ENCODE data around the gene MRPS15.

DNA sequence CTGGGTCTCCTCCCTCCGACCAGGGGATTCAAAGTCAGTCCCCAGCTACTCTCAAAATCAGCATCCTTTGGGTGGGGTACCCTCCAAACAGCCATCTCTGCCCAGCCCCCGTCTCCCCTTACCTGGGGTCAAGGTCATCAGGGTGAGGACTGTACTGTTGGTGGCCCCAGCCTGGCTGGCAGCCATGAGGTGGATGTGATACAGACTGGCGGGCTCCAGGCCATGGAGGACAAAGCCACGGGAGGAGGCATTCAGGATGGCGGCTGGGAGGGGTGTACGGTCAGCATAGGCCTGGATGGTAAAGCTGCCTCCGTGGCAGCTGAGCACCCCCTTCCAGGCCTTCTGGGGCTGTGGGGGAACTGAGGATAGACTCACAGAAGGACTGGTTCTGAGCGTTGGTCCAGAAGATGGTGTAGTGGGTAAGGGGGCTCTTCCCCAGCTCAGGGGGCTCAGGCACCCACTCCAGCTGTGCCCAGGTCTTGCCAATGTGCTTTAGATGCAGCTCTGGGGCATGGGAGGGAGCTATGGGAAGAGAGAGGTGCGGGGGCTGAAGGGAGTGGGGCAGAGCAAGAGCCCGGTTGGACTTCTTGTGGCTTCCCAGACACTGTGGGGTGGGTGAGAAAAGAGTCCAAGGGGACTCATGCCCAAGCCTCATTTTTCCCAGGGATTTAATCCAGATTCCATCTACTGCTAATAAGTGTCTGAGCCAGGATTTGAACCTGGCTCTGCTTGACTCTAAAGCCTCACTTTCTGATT, 3.7 kb upstream of the MRPS15 start:
- TF ChIP-seq, protein P1, sequence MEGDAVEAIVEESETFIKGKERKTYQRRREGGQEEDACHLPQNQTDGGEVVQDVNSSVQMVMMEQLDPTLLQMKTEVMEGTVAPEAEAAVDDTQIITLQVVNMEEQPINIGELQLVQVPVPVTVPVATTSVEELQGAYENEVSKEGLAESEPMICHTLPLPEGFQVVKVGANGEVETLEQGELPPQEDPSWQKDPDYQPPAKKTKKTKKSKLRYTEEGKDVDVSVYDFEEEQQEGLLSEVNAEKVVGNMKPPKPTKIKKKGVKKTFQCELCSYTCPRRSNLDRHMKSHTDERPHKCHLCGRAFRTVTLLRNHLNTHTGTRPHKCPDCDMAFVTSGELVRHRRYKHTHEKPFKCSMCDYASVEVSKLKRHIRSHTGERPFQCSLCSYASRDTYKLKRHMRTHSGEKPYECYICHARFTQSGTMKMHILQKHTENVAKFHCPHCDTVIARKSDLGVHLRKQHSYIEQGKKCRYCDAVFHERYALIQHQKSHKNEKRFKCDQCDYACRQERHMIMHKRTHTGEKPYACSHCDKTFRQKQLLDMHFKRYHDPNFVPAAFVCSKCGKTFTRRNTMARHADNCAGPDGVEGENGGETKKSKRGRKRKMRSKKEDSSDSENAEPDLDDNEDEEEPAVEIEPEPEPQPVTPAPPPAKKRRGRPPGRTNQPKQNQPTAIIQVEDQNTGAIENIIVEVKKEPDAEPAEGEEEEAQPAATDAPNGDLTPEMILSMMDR (IDR thresholded peaks at IDR 0.05): no peak
- no peak for TF ChIP-seq ZFX (IDR thresholded peaks at IDR 0.05; ENCODE audit: borderline replicate concordance)

Data from 22Rv1 (cell line).